Suprapubic skin (tissue), 4 donors: ENCODE measurements around the gene STARD3NL.

Source experiments
- POLR2A ChIP-seq, 2 donors: fragments of 450-650 bp; IDR thresholded peaks; one replicate each; pipeline ENCODE4 v1.6.1; 2017; ENCODE audit warnings: antibody characterized with exemption in 2 of 2, mild to moderate bottlenecking in 2 of 2, moderate library complexity in 2 of 2
- POLR2AphosphoS5 ChIP-seq, 3 donors: sonication (generic); formaldehyde crosslinking; IDR thresholded peaks; one replicate each; pipeline ENCODE4 v1.6.1; 2017; ENCODE audit warnings: antibody characterized with exemption in 3 of 3
- TF ChIP-seq, protein P1 (sequence below), 2 donors: fragments of 200-600 bp in 1 of 2; fragments of 450-650 bp in 1 of 2; sonication (generic) in 1 of 2; IDR thresholded peaks; one replicate each; pipeline ENCODE4 v1.5.1; 2016 to 2019; ENCODE audit warnings: antibody characterized with exemption in 2 of 2, mild to moderate bottlenecking in 1 of 2, moderate library complexity in 1 of 2

DNA sequence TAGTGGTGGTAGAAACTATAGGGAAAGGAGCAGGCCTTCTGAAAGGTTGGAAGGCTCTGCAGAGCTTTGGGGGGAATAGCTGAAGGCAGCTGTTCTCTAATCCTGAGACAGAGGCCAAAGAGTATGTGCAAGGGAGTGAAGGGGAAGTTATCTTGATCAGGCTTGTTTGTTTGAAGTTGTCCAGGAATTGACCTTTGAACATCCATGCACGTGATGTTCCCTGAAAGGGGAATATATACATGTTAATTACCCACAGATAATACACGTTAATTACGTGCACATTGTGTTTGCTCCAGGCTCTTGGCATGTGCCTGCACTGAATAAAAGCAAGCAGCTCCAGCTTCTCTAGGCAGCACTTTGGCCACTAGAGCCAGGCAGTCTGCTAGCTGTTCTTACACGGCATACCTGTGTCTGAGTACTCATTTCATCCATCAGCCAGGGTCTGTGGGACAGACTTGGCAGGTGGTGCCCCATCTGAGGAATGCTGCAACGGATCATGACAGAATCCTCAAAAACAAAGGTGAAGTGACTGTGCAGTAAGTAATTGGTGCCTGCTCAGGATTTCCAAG is 18.0 kb upstream of the STARD3NL start:
- TF ChIP-seq, protein P1, sequence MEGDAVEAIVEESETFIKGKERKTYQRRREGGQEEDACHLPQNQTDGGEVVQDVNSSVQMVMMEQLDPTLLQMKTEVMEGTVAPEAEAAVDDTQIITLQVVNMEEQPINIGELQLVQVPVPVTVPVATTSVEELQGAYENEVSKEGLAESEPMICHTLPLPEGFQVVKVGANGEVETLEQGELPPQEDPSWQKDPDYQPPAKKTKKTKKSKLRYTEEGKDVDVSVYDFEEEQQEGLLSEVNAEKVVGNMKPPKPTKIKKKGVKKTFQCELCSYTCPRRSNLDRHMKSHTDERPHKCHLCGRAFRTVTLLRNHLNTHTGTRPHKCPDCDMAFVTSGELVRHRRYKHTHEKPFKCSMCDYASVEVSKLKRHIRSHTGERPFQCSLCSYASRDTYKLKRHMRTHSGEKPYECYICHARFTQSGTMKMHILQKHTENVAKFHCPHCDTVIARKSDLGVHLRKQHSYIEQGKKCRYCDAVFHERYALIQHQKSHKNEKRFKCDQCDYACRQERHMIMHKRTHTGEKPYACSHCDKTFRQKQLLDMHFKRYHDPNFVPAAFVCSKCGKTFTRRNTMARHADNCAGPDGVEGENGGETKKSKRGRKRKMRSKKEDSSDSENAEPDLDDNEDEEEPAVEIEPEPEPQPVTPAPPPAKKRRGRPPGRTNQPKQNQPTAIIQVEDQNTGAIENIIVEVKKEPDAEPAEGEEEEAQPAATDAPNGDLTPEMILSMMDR (IDR thresholded peaks at IDR 0.05) = no peak
- TF ChIP-seq POLR2AphosphoS5 (IDR thresholded peaks at IDR 0.05) (no peak), POLR2A (IDR thresholded peaks at IDR 0.05) (no peak)
